B cell (primary cell): ENCODE results near the gene PLAAT3.

Experiments used
- CTCF ChIP-seq: fragments of 200-600 bp; IDR thresholded peaks from one replicate; pipeline ENCODE4 v1.8.0; 2022; ENCODE audit warnings: antibody characterized with exemption, mild to moderate bottlenecking
- EZH2 ChIP-seq: IDR thresholded peaks from 2 replicates; pipeline ENCODE4 v1.6.1; 2012; ENCODE audit warnings: borderline replicate concordance, low read depth, mild to moderate bottlenecking, moderate library complexity, low read length; ENCODE audit not compliant: insufficient read depth, poor library complexity, severe bottlenecking

- TF ChIP-seq CTCF: no peak
- no peak for TF ChIP-seq EZH2
Measured at GRCh38 chr11:63547061-63547460, 67.2 kb downstream of the PLAAT3 start.
